ENCODE data around the gene PCA3.

PCA3 gene

DNA sequence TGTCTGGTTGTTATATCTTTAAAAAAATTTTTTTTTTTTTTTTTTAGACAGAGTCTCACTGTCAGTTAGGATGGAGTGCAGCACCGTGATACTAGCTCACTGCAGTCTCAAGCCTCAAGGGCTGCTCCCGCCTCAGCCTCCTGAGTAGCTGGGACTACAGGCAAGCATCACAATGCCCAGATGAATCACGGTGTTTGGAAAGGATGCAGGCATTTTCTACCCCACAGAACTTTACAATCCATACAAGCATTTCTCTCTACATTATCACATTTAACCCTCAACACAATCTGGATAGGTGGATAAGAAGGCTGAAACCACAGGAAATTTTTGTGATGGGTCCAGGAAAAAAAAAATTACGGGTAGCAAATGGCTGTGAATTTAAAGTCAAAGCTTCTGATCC is 5.8 kb upstream of the PCA3 start:
- DNase-seq: no peak

DNA sequence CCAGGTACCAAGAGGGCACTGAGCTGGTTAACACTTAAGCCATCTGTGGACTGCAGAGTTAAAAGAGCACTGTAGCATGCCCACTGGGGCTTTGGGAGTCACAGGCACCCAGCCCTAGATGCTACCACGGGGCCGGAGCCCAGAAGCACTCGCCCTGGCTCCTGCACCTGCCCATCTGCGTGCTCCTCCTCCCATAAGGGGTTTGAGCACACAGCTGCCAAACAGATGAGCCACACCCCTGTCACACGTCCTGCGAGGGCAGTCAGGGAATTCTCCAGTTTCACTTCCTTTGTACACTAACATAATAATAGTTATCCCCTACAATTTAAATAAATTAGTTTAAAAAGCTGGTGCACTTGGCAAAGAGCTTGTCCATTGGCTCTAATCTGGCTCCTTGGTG is 4.5 kb upstream of the PCA3 start:
- no peak for DNase-seq

DNA sequence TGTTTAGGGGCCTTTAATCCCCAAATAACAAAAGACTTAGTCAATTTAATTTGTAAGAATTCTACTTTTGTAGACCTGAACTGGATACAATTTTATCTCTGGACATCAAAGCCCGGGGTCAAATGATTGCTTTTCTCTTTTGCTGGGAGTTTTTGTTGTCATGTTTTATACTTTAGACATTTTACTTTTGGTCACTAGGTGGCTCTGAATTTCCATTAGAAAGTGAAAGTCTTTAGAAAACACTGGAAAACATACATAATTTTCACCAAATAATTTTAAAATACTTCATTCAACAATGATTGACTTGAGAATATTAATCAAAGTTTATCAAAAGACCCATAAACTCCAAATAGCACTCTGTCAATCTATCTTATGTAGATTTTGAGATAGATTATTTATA is 2.8 kb upstream of the PCA3 start:
- no peak for DNase-seq

DNA sequence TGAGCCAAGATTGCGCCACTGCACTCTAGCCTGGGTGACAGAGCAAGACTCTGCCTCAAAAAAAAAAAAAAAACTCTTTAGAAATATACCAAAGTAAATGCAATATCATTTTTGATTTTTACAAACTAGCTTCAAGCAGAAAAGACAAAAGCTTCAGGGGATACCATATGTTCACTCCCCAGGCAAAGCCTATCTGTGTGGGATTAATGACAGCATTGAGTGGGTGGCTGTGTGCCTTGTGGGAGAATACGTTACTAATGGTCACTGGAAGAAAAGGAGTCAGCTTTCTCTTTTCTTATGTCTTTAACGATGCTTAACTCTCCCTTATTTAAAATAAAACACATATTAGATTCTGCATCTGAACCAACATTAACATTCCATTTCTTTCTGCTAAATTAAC is 1.9 kb downstream of the PCA3 start:
- DNase-seq: no peak

DNA sequence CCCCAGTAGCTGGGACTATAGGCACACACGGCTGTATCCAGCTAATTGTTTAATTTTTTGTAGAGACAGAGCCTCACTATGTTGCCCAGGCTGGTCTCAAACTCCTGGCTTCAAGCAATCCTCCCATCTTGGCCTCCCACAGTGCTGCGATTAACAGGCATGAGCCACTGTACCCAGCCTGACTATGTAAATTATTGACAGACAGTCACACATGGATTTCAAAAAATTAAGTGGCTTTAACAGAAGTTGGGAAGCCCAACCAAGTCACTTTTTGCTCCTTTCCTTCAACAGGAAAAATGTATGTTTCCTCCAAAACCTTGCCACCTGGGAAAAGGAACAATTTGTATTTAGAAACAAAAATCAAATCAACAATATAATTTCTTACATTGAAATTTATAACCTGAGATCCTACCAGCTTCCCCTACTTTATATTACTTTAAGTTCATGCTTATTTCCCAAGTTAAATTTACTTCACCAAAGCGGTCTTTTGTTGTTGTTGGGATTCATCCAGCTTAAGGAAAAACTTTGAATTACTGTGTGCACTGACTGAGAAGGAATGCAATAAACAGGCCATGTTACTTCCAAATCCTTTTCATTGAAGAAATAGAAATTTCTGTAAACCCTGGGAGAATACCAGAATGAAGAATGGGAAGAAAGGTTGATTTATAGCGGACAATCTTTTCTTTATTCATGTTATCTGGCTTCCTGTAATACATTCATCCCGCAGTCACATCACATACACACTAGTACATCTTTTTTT is 8.6 kb downstream of the PCA3 start:
- DNase-seq: no peak

DNA sequence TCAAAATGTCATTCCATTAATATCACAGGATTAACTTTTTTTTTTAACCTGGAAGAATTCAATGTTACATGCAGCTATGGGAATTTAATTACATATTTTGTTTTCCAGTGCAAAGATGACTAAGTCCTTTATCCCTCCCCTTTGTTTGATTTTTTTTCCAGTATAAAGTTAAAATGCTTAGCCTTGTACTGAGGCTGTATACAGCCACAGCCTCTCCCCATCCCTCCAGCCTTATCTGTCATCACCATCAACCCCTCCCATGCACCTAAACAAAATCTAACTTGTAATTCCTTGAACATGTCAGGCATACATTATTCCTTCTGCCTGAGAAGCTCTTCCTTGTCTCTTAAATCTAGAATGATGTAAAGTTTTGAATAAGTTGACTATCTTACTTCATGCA is 20.6 kb downstream of the PCA3 start:
- no peak for DNase-seq

DNA sequence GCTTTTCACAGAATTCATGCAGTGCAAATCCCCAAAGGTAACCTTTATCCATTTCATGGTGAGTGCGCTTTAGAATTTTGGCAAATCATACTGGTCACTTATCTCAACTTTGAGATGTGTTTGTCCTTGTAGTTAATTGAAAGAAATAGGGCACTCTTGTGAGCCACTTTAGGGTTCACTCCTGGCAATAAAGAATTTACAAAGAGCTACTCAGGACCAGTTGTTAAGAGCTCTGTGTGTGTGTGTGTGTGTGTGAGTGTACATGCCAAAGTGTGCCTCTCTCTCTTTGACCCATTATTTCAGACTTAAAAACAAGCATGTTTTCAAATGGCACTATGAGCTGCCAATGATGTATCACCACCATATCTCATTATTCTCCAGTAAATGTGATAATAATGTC is 21.3 kb downstream of the PCA3 start:
- no peak for DNase-seq

DNA sequence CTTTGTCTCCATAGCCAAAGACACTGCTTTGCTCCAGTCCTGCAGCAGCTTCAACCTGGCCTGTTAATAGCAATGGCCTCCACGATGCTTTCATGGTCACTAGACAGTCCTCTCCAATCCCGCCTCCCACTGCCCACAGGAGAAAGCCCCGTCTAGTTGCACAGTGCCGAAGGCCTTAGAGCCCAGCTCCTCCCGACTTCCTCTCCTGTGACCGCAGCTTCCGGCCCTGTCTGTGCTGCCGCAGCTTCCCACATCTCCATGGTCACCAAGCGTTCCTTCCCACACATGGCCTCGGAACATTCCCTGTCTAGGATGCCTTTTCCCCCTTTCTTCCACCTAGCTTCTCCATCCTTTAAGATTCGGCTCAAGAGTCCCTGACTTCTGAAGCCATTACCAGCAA is 23.4 kb downstream of the PCA3 start:
- no peak for DNase-seq

DNA sequence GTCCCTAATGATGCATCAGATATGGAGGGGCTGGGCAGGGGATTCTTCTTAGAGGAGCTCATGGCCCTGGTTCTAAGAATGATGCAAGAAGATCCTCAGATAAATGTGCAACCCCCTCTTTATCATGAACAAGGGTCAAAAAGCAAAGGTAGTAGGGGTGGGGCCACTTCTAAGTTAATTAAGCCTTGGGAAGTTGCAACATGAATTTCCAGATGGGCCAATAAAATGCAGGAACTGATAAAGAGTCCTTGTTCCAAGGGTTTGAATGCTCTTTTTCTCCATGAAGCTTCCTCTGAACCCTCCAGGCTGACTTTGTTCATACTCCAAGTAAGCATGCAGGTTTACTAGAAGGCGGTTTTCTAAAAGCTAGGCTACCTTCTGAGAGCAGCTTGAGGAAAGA is 25.6 kb downstream of the PCA3 start:
- DNase-seq: no peak

DNA sequence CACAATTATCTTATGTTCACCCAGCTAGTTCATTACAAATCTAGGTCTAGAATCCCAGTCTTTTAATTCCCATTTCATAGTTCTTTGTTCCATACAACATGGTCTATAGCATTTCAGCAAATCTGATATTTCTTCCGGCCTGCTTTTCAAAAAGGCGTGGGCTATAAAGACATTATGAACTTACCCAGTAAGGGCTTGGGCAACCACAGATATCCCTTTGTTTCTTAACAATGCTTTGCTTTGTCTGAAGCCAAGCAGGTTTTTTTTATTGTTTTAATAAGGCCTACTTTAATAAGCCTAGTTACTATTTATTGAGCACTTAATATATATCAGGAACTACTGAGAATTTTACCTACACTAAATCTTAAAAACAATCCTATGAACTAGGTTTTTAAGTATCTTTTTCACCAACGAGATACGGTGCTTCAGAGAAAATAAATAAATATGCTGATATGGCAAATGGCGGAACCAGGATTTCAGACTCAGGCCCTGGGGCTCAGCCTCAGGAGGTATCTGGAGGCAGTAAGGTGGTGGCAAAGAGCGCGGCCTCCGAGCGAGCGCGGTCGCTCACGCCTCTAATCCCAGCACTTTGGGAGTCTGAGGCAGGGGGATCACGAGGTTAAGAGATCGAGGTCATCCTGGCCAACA is 29.7 kb downstream of the PCA3 start:
- no peak for DNase-seq

DNA sequence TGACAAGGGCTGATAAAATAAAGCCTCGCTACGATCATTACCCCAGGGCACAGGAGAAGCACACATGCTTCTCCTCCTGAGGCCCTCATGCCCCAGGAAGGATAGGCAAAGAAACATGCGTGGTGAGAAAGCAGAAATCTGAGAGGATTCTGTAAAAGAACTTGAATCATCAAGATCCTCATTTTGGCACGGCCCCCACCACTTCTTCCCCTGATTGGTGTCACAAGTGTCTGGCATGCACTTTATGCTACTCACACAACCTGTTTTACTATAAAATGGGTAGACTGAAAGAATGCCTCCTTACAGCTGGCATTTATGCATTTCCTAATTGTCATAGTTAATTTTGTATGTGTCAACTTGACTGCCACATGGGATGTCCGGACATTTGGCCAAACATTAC is 32.1 kb downstream of the PCA3 start:
- DNase-seq: no peak

DNA sequence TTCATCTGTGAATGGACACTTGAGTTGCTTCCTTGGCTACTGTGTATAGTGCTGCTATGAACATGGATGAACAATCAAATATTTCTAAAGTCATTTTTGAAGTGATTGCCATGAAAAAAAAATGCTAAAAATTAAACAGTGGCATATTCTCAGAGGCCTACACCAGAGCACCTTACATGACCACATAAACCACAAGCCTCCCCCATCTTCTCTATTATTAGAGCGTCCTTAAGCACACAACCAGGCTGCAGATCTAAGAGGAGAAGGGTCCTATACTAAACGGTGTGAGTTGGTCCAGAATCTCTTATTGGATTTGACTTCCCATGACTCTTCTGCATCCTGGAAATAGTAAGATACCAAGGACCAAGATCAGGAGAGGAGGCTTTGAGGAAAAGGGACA is 34.3 kb downstream of the PCA3 start:
- no peak for DNase-seq

DNA sequence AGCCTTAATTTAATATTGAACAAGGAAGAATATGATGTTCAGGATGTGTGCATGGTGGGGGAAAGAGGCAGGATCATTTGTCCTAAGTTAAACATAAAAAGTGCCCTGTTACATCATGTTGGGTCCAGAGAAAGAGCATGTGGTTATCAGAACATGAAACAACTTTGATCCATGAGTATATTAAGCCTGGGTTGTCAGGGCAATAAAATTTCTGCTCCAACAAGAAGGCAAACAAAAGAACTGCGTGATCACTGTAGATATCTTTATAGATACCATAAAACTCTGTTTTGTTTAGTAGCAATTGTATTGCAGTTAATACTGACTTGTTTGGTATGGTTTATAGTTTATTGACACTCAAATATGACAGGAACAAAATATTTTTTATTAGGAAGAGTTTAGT is 35.2 kb downstream of the PCA3 start:
- no peak for DNase-seq

DNA sequence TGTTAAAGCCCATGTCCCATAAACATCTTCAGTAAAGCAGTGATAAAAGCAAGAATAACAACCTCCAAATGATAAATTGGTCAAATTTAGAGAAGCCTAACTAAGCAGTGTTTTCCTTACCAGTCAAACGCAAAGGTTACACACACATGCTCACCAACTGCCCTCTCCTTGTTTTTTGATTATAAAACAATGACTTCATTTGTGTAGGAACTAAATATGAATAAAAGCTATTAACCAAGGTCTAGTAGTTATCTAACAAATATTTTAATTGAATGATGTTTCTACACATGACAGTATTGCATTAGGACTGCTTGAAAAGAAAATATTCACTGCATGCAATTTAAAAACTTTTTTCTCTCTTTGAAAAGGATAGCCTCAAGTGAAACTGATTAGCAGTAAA is 36.7 kb downstream of the PCA3 start:
- DNase-seq: no peak

DNA sequence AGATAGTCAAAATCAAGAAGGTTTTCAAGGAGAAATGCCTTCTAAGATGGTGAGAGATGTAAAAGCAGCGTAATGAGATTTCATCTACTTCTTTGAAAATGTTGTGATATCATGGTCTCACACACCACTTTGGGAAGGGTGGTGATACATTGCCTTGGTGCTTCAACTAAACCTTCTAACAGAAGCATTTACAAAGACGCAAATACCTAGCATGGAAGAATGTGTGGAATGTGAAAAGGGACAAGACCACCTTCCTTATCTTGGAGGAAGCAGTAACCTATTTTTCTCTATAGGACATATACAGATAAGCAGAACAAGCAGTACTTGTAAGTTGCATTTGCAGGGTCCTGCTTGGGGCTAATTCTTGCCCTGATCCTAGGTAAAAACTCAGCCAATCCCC is 38.8 kb downstream of the PCA3 start:
- DNase-seq: no peak

DNA sequence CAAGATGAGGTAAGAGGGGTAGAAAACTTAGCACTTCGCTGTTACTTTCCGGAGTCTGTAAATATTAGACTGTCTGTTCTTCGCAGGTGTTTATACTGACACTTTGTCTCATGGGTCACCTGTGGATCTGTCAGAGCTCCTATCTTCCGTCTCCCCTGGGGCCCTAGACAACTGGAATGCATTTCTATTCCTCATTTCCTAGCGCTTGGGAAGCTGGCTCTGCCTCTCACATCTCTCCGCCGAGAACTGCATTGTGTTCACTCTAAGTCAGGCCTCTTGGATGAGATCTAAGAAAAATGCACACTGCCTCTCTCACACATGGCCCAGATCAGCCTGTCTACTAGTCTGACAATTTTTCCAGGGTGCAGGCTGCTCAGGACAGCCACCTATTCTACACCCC is 39.5 kb downstream of the PCA3 start:
- DNase-seq: no peak

DNA sequence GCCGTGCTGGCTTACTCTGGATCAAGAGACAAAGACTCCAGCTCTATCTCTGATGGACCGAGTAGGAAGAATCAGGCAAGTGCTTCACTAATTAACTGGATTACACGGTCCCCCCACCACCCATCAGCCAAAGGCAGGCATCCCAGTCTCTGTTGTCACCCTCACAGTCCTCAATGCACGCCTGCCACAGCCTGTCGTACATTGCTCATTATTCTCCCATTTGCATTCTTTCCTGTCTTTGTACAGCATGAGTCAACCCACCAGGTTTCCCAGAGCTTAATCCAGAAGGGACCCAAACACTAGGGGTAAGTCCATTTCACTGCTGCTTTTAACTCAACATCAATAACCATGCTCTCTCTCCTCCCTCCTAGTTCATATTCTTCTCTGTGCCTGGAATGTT is 44.4 kb downstream of the PCA3 start:
- no peak for DNase-seq

DNA sequence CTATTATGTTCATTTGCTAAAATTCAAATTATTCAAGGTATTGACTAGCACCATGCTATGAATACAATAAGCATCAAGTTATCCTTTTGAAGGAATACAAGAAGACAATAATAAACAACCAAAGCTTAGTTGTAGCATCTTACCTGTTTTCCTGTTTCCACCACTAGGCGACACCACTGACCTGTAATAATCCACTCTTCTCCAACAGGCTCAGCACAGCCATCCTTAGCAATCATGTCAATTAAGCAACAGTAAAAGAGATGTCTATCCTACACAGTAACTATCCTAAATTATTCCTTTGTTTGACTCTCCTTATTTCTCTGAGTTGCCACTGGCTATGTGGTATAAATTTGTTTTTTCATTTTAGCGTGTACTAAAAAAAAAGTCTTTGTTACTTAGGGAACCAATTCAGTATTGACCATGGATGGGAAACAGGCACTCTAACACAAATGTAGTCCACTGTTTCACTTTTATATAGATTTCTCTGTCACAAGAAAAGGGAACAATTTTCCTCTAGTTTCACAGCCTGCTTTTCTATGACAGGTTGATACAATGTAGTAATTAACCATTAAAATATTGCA is 46.2 kb downstream of the PCA3 start:
- DNase-seq: peak; percentile 52

DNA sequence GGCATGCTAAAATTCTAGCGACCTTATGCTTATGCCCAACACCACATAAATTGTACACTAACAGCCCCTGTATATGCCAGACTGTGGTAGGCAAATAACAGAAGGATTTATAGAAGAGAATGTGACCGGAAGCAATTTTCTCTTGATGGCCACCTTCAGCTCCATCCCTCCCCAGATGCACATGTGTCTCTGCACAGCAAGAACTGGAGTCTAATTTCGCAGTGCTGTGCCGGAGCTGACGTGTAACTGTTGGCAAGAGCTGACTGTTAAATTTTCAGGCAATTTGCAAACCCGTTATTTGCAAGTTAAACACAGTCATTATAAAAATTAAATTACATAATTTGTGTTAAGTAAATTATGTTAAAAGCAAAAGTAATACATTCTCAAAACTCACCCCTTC is 48.4 kb downstream of the PCA3 start:
- no peak for DNase-seq

DNA sequence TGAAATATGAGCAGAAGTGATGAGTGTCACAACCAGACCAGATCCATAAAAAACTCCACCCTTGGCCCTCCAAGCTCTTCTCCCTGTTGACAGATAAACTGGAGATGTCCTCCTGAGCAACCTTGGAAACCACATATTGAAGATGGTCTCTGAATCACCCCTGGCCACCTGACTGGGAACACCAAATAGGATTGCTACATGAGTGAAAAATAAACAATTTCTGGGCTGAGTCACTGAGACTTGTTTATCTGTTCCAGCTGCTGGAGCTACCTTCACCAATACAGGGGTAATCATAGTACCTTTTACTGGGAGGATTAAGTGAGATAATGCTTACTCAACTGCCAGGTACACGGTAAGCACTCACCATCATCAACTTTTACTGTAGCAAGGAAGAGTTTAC is 53.3 kb downstream of the PCA3 start:
- no peak for DNase-seq

DNA sequence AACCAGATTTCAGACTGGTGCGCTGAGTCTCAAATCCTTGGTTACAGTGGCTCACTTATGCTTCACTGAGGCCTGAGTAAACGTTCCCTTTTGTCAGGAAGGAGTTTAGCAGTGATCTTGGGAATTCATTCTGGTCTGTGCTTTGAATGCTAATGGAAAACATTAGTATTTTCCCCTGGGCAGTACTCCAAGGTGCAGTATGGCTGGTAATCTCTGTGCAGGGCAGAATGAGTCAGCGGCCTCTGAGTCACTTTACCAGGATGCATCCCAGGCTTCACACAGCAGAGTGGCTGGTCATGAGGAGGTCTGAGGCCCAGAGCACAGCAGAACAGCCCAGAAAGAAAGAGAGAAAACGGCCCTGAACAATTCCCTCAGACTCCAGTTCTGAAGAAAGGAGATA is 54.0 kb downstream of the PCA3 start:
- no peak for DNase-seq

DNA sequence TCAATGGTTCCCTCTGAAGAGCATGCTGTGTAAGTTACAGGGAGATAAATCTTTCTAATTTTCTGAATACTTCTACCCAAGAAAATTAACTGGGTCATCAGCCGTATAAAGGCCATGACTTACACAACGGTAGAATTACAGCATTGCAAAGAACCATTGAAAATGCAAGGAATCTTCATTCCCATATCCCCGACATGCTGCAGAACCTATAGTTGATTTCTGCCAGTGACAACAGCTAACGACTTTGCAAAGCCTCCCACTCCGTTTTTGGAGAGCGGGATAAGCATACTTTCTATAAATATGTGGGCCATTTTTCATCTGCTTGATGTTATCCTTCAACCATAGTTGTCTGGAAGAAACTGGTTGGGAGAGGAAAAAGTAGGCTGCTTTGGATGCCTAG is 56.2 kb downstream of the PCA3 start:
- no peak for DNase-seq

DNA sequence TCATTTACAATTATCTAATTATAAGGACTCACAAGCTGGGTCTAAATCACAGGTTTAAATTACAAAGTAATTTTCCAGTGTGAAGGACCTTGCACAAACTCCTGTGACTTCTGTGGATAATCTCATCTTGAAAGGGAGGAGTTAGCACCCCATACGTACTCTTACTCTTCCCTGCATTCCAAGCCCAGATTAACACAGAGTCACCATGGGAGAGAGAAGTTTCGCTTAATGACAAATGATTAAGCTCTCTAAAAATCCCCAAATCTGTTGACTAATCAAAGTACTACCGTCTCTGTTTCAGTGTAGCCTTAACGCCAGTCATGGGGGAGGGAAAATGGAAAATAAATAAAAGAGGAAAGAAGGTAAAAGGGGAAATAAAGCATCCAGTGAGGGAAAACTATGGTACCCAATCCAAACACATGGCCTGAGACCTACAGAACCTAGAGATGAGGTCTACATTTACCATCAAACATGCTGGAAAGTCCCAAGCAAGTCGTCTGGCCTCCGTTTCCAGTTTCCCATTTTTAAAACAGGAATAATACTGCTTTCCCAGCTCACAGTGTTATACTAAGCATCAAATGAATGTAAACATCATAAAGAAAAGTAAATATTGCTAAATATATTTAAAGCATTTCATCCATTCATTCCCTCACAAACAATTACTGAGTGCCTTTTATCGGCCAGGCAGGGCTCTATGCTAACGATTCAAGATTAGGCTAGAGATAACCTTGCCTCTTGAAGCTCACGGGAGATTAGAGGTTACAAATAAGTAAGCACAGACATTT is 63.2 kb downstream of the PCA3 start:
- no peak for DNase-seq

DNA sequence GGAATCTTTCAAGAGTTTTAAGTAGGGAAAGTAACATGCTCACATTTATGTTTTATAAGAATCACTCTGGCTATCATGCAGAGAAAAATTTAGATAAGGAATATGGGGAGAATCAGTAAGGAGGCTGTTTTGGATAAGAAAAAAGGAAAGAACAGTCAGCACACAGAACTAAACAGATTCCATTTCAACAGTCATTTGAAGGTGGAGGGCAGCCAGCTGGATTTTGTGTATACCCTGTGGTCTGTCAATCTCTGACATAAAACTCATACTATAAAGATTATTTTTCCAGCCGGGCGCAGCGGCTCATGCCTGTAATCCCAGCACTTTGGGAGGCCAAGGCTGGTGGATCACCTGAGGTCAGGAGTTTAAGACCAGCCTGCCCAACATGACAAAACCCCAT is 64.2 kb downstream of the PCA3 start:
- no peak for DNase-seq
